Medulla oblongata (tissue), 1 donor: ENCODE data around the gene PLEKHG4B.
"Not testable (repeated sequence)": the region's sequence is repeated elsewhere in the genome, so short reads cannot be mapped to it uniquely, and the experiment has no call there.

Source experiments
- DNase-seq: peaks from one replicate; pipeline ENCODE4 v3.0.0-alpha.2; 2015; ENCODE audit errors: extremely low spot score

Gene PLEKHG4B, protein sequence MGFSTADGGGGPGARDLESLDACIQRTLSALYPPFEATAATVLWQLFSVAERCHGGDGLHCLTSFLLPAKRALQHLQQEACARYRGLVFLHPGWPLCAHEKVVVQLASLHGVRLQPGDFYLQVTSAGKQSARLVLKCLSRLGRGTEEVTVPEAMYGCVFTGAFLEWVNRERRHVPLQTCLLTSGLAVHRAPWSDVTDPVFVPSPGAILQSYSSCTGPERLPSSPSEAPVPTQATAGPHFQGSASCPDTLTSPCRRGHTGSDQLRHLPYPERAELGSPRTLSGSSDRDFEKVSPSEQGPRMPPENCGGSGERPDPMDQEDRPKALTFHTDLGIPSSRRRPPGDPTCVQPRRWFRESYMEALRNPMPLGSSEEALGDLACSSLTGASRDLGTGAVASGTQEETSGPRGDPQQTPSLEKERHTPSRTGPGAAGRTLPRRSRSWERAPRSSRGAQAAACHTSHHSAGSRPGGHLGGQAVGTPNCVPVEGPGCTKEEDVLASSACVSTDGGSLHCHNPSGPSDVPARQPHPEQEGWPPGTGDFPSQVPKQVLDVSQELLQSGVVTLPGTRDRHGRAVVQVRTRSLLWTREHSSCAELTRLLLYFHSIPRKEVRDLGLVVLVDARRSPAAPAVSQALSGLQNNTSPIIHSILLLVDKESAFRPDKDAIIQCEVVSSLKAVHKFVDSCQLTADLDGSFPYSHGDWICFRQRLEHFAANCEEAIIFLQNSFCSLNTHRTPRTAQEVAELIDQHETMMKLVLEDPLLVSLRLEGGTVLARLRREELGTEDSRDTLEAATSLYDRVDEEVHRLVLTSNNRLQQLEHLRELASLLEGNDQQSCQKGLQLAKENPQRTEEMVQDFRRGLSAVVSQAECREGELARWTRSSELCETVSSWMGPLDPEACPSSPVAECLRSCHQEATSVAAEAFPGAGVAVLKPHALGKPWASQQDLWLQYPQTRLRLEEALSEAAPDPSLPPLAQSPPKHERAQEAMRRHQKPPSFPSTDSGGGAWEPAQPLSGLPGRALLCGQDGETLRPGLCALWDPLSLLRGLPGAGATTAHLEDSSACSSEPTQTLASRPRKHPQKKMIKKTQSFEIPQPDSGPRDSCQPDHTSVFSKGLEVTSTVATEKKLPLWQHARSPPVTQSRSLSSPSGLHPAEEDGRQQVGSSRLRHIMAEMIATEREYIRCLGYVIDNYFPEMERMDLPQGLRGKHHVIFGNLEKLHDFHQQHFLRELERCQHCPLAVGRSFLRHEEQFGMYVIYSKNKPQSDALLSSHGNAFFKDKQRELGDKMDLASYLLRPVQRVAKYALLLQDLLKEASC (N-terminal part only)

GRCh38 chr5:91556-92263, at the start of gene PLEKHG4B:
Gene PLEKHG4B (plus strand): TSS chr5:92168. CDS start chr5:92232, 64 bp downstream.
- no peak for DNase-seq

GRCh38 chr5:42250-42649, 49.7 kb upstream of the PLEKHG4B start:
- DNase-seq: no peak

DNA sequence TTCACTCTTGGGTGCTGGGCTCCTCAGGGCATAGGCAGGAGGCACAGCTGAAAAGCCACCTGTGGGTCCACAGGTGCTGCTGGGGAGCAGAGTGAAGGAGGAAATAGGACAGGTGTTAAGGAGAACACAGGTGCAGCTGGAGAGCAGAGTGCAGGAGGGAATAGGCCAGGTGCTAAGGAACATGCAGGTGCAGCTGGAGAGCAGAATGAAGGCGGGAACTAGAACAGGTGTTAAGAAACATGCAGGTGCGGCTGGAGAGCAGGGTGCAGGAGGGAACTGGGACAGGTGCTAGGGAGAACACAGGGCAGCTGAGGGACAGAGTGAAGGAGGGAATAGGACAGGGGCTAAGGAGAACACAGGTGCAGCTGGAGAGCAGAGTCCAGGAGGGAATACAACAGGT, 43.8 kb upstream of the PLEKHG4B start:
- DNase-seq: no peak

DNA sequence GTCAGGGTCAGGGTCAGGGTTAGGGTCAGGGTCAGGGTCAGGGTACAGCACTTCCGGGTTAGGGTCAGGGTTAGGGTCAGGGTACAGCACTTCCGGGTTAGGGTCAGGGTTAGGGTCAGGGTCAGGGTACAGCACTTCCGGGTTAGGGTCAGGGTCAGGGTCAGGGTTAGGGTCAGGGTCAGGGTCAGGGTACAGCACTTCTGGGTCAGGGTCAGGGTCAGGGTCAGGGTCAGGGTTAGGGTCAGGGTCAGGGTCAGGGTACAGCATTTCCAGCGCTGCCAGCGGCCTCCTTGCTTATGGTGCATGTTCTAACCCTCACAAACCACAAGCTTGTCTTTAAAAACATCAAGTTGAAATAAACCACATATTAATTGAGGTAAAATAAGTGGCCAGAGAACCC, 42.4 kb upstream of the PLEKHG4B start:
- DNase-seq: not testable (repeated sequence)

GRCh38 chr5:49953-50544, 41.9 kb upstream of the PLEKHG4B start:
- no peak for DNase-seq

- DNase-seq: no peak
Observed at GRCh38 chr5:50724-51499, 41.1 kb upstream of the PLEKHG4B start.

- no peak for DNase-seq
Observed at GRCh38 chr5:51500-51823, 40.5 kb upstream of the PLEKHG4B start.

GRCh38 chr5:53381-54174, 38.4 kb upstream of the PLEKHG4B start:
- no peak for DNase-seq

- DNase-seq: no peak
Observed at GRCh38 chr5:54175-54730, 37.7 kb upstream of the PLEKHG4B start.

DNA sequence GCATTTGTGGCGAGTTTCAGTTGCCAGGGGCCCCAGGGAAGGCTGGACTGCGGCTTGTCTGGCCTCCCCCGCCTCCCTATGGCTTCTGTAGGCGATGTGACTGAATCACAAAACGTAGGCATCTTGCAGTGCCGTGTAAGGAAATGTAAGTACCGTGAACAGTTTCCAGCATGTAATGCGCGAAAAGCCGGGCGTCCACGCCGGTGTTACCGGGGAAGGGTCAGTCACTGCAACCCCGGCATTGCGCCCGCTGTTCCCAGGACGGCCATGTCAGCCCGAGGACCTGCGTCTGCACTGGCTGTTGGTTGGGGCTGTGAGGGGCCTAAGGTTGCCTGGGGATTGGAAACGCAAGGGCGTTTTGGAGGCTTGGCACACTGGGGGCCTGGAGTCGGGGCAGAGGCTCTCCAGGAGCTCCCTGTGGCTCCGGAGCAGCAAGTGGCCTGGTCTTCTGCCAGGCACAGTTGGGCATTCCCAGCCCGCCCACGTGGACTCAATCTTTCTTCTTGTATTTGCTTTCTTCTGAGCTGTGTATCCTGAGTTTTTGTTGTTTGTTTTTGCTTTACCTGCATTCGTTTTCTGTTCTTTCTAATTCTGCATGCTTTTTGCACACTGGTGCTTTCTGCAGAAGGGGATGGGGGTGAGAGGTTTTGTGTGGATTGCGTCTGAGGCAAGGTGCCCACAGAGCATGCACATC, 36.9 kb upstream of the PLEKHG4B start:
- DNase-seq: no peak

- DNase-seq: no peak
Observed at GRCh38 chr5:56561-57290, 35.2 kb upstream of the PLEKHG4B start.

GRCh38 chr5:60250-60649, 31.7 kb upstream of the PLEKHG4B start:
- DNase-seq: not testable (repeated sequence)

DNA sequence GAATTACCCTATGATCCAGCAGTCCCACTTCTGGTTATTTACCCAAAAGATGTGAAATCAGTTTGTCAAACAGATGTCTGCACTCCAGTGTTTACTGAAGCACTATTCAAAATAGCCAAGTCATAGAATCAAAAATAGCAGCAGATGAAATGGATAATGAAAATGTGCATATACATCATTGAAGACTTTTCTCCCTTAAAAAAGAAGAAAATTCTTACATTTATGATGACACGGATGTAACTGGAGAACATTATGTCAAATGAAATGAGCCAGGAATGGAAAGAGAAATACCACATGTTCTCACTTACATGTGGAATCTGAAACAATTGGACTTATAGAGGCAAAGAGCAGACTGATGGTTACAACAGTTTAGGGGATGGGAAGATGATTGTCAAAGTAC, 21.5 kb upstream of the PLEKHG4B start:
- no peak for DNase-seq

- not testable (repeated sequence) for DNase-seq
Observed at GRCh38 chr5:72316-73180, 19.4 kb upstream of the PLEKHG4B start.

DNA sequence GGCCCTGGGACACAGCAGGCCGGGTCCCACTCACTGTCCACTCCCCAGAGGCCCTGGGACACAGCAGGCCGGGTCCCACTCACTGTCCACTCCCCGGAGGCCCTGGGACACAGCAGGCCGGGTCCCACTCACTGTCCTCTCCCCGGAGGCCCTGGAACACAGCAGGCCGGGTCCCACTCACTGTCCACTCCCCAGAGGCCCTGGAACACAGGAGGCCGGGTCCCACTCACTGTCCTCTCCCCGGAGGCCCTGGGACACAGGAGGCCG, 18.9 kb upstream of the PLEKHG4B start:
- DNase-seq: not testable (repeated sequence)

GRCh38 chr5:73768-74502, 18.0 kb upstream of the PLEKHG4B start:
- no peak for DNase-seq
